HG03342 (cell line): ENCODE measurements around the gene PPP1R2.
"Not testable (repeated sequence)": the region's sequence is repeated elsewhere in the genome, so short reads cannot be mapped to it uniquely, and the experiment has no call there.

ENCODE experiments used
- ATAC-seq: cut with Tn5 transposase; IDR thresholded peaks from one replicate; pipeline ENCODE4 v1.9.1; 2021; ENCODE audit warnings: mild to moderate bottlenecking, moderate library complexity; ENCODE audit not compliant: unreplicated experiment

PPP1R2 gene

DNA sequence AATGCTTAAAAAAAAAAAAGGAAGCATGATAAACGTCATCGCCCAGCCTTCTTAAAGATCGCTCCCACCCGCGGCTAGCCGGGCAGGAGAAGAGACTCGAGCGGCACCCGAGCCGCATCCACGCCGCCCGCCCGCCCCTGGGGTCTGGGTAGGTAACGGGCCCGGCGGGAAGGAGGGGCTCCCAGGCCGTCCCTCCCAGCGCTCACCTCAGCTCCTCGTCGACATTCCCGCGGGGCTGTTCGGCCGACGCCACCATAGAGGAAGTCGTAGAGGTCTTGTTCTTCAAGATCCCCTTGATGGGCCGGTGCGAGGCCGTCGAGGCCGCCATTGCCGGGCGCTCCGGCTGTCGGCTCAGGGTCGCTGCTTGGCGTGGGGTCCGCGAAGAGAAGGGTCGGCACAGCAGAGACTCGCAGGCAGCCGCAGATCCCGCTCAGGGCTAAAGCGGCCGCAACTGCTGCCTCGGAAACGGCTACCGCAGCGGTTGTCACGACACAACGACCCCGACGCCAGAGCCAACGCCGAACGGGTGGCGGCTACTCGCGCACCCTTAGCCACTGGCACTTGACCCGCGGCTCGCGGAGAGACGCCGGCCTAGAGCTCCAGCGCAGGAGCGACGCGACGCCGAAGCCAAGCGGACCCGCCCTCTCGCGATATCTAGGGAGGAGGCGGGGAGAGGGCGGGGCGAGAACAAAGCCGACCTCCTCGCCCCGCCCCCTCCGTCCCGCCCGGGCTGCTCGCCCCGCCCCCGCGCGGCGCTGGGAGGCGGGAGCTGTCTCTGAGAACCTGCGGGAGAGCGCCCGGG, at the start of gene PPP1R2:
Gene PPP1R2, minus strand, starts transcription at position 628 of the 802 bp plus-strand sequence. Its CDS starts 300 bp downstream, at position 328.
- ATAC-seq, result peak; percentile 69

DNA sequence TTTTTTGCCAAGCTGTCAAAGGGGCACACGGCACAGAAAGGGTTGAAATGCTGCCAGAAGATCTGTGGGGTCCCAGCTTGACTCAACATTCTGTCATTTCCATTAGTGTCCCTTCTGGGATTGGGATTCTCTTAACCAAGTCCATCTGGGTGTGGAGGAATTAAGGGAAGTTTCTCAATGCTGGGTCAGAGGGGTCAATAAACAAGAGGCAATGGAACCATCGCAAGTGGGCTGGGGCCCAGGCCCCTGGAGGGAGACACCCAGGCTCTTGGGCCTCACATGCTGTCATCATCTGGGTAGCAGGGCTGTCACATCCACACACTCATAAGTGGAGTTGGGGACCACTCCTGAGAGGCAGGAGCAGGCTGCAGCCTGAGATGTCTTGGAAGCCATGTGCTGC, 48.7 kb upstream of the PPP1R2 start:
- ATAC-seq, result no peak

DNA sequence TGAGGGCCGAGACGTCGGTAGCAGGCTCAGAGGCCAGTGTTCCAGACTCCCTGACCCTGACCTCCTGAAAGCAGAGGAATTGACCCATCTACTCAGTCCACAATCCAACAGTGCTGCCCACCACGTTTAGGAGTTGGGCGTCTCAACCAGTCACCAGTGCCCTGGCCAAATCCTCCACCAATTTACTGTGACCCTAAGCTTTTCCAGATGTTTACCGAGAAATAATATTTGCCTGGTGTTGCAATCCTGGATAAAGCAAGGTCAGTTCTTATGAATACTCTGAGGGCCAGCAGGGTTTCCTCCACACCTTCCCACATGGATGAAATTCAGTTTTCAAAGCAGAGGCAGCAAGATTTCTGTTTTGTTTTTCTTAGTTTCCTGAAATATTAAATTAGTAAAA, 48.1 kb upstream of the PPP1R2 start:
- ATAC-seq, result no peak

DNA sequence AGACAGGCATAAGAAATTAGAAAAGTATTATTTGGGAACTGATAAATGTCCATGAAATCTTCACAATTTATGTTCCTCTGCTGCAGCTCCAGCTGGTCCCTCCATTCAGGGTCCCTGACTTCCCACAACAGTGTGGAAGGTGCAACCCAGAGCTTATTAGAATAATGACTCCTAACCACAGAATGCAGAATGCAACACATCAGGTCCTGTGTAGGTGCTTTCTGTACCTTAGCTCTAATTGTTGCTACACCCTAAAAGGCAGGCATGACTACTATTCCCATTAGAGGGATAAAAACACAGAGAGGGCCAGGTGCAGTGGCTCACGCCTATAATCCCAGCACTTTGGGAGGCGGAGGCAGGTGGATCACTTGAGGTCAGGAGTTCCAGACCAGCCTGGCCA, 47.3 kb upstream of the PPP1R2 start:
- not testable (repeated sequence) for ATAC-seq

DNA sequence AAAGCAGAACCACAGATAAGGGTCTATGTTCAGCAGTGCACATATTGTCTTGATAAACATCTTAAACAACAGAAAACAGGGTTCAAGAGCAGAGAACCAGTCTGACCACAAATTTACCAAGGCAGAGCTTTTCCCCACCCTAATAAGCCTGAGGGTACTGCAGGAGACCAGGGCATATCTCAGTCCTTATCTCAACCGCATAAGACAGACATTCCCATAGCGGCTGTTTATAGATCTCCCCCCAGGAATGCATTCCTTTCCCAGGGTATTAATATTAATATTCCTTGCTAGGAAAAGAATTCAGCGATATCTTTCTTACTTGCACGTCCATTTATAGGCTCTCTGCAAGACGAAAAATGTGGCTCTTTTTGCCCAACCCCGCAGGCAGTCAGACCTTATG, 46.7 kb upstream of the PPP1R2 start:
- ATAC-seq, result not testable (repeated sequence)

DNA sequence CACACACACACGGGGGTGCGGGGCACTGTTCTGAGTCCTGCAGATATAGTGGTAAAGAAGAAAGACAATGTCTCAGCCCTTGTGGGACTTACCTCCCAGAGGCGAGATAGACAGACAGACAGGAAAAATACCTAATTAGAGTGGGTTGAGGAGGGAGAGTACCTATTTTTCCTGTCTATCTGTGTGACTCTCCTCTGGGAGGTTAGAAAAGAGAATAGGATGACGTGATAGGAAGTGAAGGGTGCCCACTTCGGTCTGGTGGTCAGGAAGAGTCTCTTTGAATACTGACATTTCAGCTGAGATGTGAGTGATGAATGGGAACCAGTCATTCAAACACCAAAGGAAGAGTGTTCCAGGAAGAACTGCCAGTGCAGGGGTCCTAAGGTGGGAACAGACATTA, 44.7 kb upstream of the PPP1R2 start:
- no peak for ATAC-seq

DNA sequence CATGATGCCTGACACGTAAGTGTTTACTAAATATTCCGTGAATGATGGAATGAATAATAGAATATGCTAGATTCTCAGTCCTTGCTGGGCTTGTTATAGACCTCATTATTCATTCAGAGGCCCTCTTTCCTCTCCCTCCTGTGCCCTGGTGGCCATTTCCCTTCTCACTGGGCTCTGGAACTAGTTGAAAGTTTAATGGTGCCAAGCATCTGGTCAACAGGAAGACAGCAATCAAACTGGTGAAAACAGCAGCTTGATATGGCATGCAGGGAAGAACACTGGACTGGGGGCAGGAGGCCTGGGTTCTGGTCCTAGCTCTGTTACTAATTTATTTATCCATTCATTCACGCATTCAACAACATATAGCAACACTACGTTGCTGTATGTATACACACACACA, 44.3 kb upstream of the PPP1R2 start:
- ATAC-seq, result no peak

DNA sequence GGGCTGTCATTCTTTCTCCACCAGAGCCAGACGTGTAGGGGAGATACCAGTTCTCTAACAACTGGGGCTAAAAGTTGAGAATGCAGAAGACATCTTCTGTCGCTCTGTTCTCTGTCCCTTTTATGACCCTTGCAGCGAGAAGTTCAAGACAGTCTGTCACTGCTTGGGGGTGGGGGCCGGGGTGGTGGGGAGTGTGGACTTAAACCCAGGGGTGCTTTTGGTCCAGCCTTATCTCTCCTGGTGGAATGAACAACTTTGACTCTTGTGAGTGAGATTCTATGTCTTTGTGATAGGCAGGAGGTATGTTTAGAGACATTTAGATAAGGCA, 41.4 kb upstream of the PPP1R2 start:
- no peak for ATAC-seq

DNA sequence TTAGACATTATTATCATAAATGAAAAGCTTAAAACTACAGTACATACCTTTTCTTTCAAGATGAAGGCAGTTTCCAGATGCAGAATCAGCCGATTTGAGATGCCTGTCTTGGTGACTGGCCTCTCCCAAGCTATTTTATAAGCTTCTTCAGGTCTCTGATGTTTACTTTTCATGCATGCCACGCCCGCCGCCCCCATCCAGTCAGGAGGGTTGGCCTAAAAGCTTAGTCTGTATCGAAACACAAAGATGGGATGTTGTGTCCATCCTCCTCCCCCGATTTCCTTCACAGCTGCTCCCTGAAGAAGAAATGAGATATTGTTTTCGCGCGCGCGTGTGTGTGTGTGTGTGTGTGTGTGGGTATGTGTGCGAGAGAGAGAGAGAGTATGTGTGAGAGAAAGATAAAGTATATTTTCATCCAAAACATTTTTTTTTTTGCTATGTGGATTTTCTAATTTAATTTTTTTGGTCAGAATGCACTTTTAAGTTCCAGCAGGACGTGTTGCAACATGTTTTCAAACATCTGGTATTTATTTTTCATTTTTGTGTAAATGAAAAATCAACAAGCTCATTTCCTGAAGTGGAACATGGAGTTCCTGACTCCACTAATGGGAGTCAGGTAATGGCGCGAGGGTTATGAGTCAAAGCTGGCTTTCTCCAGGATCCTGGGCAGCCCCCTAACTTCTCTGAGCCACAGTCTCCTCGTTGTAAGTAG, 40.9 kb upstream of the PPP1R2 start, which contains the start of gene APOD:
Gene APOD, minus strand, starts transcription at position 110 of the 712 bp plus-strand sequence. CDS start 4,479 bp downstream, outside the sequence.
- no peak for ATAC-seq

DNA sequence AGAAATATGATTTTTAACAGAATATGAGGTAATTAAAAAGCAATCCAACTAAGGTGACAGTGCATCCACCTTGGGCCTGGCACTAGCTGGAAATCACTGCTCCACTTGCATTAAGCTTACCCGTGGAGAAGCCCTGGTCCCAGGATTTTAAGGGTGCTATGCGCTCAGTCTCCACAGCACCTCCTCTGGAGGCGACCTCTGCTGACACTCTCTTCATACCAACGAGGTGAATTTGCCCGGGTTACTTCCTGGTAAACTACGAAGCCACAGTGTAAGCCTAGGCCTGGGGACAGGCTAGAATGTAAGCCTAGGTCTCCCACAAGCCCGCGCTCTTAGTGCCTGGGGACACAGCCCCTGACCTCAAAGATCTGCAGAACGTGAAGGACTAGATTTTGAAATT, 39.8 kb upstream of the PPP1R2 start:
- no peak for ATAC-seq

DNA sequence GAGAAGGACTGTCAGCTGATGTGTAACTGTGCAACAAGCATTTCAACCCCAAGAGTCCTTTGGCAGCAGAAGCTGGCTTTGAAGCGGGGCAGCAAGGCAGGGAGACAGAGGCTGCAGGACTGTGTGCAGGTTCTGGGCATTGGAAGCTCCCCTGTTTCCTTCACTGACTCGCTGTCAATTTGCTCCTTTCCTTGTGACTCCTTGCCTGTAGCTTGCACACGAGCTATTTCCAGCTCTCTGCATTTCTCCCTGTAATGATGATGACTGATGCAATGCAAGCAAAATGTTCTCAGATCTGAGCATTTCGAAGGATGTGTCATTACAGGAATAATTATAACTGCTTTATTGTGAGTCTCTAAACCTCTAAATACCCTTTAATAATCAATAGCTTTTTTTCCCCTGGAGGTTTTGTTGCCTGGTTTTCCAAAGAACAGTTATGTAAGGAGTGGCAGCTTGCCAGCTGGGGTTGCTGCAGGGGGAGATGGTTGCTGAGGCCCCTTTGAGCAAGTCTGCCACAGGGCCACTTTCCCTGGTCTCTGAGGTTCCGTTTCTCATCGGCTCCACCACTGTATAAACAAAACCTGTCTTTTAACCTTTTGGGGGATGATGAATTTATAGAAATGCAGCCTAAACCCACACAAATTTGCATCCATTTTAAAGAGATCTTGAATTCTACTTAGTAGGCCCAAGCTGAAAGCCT, 37.8 kb upstream of the PPP1R2 start:
- no peak for ATAC-seq

DNA sequence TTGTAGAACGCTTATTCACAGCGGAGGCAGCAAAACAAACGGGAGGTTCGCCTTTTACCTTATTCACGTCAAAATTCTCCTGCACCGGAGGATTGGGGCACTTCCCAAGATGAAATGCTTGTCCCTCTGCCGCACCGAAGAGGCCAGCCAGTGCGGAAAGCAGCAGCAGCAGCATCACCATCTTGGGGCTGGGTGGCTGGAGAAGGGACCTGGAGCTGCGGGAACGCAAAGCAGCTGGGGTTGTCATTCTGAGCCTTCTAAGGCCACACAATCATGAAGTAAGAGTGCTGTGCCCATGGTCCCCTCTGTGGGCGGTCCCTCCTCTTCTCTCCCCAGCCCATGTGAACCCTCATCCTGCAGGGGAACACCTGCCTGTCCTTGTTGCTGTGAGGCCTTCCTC, 36.2 kb upstream of the PPP1R2 start:
- no peak for ATAC-seq

DNA sequence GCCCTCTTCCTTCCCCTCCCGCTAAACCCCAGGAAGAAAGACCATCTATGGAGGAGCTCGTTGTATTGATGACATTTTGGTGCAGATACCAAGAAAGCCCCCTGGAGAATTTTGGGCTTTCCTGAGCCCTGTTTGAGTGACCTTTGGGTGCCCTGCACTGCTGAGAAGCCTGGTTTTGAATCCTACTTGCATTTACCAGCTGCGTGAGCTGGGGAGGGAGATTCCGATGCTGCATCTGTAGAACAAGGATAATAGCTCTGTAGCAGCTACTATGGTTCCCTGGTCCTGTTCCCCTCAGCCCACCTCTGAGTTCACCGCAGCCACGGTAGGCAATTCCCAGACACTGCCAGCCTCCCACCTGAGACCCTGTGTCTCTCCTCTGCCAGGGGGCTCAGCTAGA, 35.4 kb upstream of the PPP1R2 start:
- ATAC-seq, result no peak

DNA sequence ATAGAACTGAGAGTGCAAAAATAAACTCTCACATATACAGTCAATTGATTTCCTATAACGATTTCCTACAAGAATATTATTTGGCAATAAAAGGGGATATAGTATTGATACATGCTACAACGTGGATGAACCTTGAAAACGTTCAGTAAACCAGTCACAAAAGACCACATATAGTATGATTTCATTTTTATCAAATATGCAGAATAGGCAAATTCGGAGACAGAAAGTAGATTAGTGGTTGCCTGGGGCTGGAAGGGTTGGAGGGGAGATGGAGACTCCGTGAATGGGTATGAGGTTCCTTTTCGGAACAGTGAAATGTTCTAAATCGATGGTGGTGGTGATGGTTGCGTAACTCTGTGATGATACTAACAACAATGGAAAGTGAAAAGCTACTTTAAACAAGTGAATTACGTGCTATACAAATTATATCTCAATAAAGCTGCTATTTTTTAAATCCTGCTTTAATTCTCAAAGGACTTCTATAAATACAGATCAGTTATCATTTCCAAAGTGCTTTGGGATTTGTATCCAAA, 34.6 kb upstream of the PPP1R2 start:
- no peak for ATAC-seq

DNA sequence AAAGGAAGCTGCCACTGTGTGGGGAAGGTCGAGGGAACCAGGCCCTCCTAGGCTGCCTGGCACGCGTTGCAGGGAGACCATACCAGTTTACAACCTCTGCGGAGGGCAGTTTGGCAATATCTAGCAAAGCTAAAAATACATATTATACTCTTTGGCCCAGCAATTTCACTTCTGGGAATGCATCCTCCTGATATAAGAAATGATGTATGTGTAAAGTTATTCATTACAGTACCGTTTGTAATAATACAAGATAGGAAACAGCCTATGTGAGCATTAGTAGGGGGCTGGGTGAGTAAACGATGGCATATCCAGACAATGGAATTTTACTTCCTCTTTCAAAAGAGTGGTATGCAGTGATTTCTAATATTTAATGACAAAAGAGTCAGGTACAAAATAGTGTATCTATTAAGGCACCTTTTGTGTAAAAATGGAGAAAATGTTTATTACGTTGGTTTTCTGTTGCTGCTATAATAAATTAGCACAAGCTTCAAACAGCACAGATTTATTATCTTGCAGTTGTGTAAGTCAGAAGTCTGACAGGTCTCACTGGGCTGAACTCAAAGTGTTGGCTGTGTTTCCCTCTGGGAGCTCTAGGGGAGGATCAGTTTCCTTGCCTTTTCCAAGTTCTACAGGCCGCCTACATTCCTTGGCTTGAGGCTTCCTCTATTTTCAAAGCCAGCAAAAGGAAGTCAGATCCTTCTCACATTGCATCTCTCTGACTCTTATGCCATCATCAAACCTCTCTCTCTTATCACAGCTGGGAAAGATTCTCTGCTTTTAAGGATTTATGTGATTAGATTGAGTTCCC, 31.6 kb upstream of the PPP1R2 start:
- ATAC-seq, result no peak

DNA sequence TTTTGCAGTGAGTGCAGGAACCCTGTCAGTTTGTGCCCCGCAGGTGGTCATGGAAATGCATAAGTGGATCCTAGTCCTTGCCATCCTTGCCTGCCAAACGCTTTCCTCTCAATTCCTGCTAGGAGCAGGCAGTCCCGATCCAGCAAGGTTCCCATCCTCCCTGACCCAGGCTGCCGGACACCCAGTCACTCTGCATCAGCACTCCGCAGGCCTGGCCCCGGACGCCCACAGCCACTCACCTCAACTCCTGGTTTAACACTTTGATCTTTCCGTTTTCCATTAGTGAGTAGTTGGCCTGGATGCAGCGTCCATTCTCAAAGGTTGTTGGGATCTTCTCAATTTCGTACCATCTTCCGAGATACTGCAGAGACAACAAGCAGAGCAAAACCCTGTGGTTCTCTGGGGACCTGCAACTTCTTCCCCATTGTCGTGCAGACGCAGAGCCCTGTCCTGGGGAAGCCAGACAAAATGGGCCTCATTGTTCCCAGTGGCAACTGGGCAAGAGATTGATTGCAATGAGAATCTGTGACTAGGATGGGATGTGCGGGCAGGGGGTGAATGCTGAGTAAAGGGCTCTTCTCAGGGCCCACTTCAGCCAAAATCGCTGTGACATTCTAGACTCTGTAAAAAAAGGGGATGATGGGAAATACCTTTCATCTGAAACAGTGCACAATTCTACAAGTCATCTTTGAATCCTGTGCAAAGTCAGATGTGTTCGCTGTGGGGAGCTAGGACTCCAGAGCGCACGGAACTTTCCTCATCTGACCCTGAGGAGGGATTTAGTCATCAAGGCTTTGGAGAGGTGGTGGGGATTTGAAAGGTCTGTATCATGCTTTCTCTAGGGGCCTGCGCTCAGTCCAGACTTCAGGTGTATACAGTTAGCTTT, 30.7 kb upstream of the PPP1R2 start:
- no peak for ATAC-seq

DNA sequence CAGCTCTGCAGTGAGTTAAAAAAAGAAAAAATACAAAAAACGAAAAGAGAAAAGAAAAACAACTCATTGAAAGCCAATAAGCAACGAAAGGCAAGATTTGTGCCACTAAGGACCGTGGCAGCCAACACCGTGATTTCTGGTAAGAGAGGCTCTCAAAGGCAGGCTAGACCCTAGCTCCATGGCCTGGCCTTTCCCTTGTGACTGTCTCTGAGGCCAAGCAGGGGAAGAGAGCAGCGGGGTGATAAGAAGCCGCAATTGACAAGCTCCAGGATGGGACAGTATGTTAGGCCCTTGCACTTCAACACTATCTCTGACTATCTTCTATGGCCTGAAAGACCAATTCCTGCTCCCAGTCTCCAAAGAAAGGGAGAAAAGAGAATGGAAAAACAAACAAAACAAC, 28.2 kb upstream of the PPP1R2 start:
- no peak for ATAC-seq

DNA sequence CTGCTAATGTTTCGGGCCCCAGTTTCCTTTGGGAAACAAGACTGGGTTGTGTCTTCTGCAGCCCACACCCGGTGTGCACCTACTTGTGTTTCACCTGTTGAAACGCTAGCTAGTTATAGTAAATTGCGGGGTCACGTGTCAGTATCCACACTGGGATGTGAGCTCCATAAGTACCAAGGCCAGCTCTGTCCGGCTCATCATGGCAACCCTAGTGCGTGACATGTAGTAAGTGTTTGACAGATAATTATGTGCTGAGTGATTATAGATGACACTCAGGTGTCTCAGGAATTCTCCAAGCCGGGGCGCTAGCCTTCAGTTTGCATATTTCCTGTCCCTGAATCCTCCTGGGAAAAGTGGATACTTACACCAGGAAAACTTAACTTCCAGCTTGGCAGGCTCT, 27.8 kb upstream of the PPP1R2 start:
- no peak for ATAC-seq

DNA sequence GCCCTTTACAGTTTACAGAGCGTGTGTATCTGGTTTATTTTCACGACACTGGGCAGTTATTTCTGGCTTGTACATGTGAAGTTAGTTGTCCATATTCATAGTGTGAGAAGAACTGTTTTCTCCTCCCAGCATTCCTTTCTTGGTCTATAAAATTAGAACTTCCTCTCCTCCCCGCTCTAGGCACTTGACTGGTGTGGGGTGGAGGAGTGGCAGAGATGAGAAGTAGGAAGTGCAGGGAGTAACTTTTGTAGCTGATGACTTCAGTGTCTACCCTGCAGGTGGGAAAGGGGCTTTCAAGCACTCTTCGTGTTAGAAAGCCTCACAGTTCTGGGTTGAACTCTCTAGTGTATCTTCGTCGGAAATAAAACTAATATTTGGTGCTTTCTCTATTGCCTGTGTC, 27.2 kb upstream of the PPP1R2 start:
- no peak for ATAC-seq

DNA sequence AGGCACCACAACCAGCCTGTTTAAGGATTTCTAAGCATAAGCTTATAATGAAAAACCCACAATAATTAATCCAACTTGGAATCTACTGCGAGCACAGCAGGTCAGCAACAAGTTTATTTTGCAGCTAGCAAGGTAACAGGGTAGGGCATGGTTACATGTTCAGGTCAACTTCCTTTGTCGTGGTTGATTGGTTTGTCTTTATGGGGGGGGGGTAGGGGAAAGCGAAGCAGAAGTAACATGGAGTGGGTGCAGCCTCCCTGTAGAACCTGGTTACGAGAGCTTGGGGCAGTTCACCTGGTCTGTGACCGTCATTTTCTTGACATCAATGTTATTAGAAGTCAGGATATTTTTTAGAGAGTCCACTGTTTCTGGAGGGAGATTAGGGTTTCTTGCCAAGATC, 25.5 kb upstream of the PPP1R2 start:
- ATAC-seq, result no peak
